ENCODE data around the gene FLT3LG. TPM values are rescaled to one million over a fixed set of nuclear protein-coding genes. Genes with fewer than 3 reads are reported as not detected.

Gene FLT3LG
- total and polyA plus RNA-seq, 9 of the 15 experiments (the other 6 are each of a cell fraction or from before 2014, with no cell fraction given) = 0.31 to 6.4 (median 1.1) TPM

GRCh38 chr19:49443366-49444099 lies 30.5 kb upstream of the FLT3LG start (continued):
- TF ChIP-seq BRD4 (IDR thresholded peaks at IDR 0.05) (no peak), JUNB (CRISPR knock-in tag; conservative IDR thresholded peaks at IDR 0.05) (no peak), ZNF311 (CRISPR knock-in tag; IDR thresholded peaks at IDR 0.05) (no peak), ADNP (tag; IDR thresholded peaks at IDR 0.05) (no peak), BRD9 (IDR thresholded peaks at IDR 0.05; ENCODE audit: low read depth, partially characterized antibody) (peak; percentile 87), CREB3L1 (IDR thresholded peaks at IDR 0.05; ENCODE audit: borderline replicate concordance, low read depth) (peak; percentile 93), ARID3B (CRISPR knock-in tag; IDR thresholded peaks at IDR 0.05; ENCODE audit: borderline replicate concordance) (no peak), GABPA (tag; conservative IDR thresholded peaks at IDR 0.05; ENCODE audit: low read depth) (peak; percentile 58), DACH1 (IDR thresholded peaks at IDR 0.05; ENCODE audit: partially characterized antibody) (no peak), MYBL2 (IDR thresholded peaks at IDR 0.05; ENCODE audit: low read depth) (no peak), MYBL2 (CRISPR knock-in tag; IDR thresholded peaks at IDR 0.05; ENCODE audit: borderline replicate concordance) (no peak), ESRRB (CRISPR knock-in tag; IDR thresholded peaks at IDR 0.05; ENCODE audit: borderline replicate concordance) (no peak), TFE3 (CRISPR knock-in tag; IDR thresholded peaks at IDR 0.05) (no peak), SP1 (CRISPR knock-in tag; IDR thresholded peaks at IDR 0.05) (peak; percentile 84), ZSCAN29 (IDR thresholded peaks at IDR 0.05) (no peak), NCOA4 (IDR thresholded peaks at IDR 0.05; ENCODE audit: partially characterized antibody) (no peak), ARNT (IDR thresholded peaks at IDR 0.05) (0 out of 4 replicates have a peak, but pooled peaks of 1 of the 2 experiments have one; percentile 29), THAP7 (CRISPR knock-in tag; IDR thresholded peaks at IDR 0.05) (0 out of 2 replicates have a peak, but pooled peaks have one; percentile 29), TCF15 (CRISPR knock-in tag; IDR thresholded peaks at IDR 0.05) (no peak), ZNF253 (CRISPR knock-in tag; conservative IDR thresholded peaks at IDR 0.05) (no peak), CC2D1A (IDR thresholded peaks at IDR 0.05) (peak; percentile 65)
- TF ChIP-seq, protein P1, sequence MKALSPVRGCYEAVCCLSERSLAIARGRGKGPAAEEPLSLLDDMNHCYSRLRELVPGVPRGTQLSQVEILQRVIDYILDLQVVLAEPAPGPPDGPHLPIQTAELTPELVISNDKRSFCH (CRISPR knock-in tag; IDR thresholded peaks at IDR 0.05) = no peak
- TF ChIP-seq, protein P1 (tag; IDR thresholded peaks at IDR 0.05) = peak; percentile 52; the same call in 1 of the 2 replicates
